ENCODE data around the gene MYO1F.
A peak's percentile ranks its signal among the peaks of the same experiment; 100 is the strongest.

The MYO1F gene

DNA sequence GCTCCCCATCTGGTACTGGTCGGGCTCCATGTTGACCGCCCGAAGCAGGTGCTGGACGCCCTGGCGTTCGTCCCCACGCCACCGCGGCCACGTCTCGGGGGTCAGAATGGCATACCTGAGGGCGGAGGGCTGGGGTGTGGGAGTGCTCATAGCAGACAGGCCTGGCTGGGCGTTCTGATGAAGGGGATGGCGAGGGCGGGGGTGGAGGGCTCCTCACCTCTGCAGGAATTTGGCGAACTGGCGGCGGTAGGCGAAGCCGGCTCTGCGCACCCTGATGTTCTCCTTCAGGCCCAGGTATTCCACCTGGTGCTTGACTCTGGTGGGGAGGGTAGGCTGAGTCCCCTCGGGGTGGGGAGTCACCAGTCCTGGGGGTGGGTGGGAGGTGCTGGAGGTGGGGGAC, 41.0 kb downstream of the MYO1F start:
- H3K27me3 ChIP-seq (ENCODE audit: control insufficient read depth, insufficient read depth, low read length) = no peaks in the 10 kb centered on the region
- no peaks in the 10 kb centered on the region for H3K4me1 ChIP-seq (ENCODE audit: control insufficient read depth, insufficient read depth, low read length)
- H3K27ac ChIP-seq (ENCODE audit: low read depth, low read length) = no peak overlapping the region
- no peak overlapping the region for H3K4me3 ChIP-seq (ENCODE audit: low read depth, low read length)
- H3K9ac ChIP-seq (ENCODE audit: low read length) = no peak overlapping the region
- no peaks in the 10 kb centered on the region for H3K9me3 ChIP-seq (ENCODE audit: control insufficient read depth, insufficient read depth, low read depth, low read length)
- peaks cover 3% of the 10 kb centered on the region; the same call in 1 of the 2 replicates for H3K36me3 ChIP-seq (ENCODE audit: control insufficient read depth, insufficient read depth, low read length)

DNA sequence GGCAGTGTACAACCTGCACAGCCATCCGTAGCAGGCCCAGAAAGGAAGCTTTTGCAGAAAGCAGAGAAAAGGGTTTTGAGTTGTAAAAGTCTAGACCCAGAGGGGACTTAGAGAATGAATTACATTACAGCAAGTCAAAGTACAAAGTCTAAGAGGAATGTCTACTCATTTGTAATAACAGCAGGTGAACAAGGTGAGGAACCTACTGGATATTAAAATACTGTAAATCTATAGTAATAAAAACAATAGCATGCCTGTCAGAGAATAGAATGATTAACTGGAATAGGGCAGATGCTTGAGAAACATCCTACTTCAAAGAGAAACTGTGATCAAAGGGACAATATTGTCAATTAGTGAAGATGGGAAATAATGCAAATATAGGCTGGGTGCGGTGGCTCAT, 45.0 kb downstream of the MYO1F start:
- no peak overlapping the region for H3K9ac ChIP-seq (ENCODE audit: low read length)
- H3K4me1 ChIP-seq (ENCODE audit: control insufficient read depth, insufficient read depth, low read length) = peaks cover under 1% of the 10 kb centered on the region; the same call in 1 of the 2 replicates
- H3K4me3 ChIP-seq (ENCODE audit: low read depth, low read length) = no peak overlapping the region
- no peak overlapping the region for H3K27ac ChIP-seq (ENCODE audit: low read depth, low read length)
- H3K27me3 ChIP-seq (ENCODE audit: control insufficient read depth, insufficient read depth, low read length) = no peaks in the 10 kb centered on the region
- no peaks in the 10 kb centered on the region for H3K9me3 ChIP-seq (ENCODE audit: control insufficient read depth, insufficient read depth, low read depth, low read length)
- no peaks in the 10 kb centered on the region for H3K36me3 ChIP-seq (ENCODE audit: control insufficient read depth, insufficient read depth, low read length)

DNA sequence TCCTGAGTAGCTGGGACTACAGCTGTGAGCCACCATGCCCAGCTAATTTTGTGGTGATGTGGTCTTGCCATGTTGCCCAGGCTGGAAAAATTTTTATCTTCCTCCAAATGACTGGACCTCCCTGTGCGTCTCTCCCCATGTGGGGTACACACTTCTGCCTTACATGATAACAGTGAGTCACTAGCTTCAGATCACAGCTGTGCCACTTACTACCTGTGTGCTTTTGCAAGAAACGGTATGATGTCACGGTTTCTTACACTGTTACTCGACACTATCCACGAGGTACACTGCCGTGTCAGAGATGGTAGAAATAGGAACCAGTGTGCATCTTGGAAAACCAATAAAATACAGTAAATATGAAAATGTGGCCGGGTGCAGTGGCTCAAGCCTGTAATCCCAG, 45.8 kb downstream of the MYO1F start:
- H3K9ac ChIP-seq (ENCODE audit: low read length) = no peak overlapping the region
- peaks cover 6% of the 10 kb centered on the region for H3K4me1 ChIP-seq (ENCODE audit: control insufficient read depth, insufficient read depth, low read length)
- no peaks in the 10 kb centered on the region for H3K36me3 ChIP-seq (ENCODE audit: control insufficient read depth, insufficient read depth, low read length)
- H3K27me3 ChIP-seq (ENCODE audit: control insufficient read depth, insufficient read depth, low read length) = 0 out of 2 replicates have a peak, but pooled peaks cover 3% of the 10 kb centered on the region
- no peaks in the 10 kb centered on the region for H3K9me3 ChIP-seq (ENCODE audit: control insufficient read depth, insufficient read depth, low read depth, low read length)
- H3K27ac ChIP-seq (ENCODE audit: low read depth, low read length) = no peak overlapping the region
- H3K4me3 ChIP-seq (ENCODE audit: low read depth, low read length) = no peak overlapping the region

DNA sequence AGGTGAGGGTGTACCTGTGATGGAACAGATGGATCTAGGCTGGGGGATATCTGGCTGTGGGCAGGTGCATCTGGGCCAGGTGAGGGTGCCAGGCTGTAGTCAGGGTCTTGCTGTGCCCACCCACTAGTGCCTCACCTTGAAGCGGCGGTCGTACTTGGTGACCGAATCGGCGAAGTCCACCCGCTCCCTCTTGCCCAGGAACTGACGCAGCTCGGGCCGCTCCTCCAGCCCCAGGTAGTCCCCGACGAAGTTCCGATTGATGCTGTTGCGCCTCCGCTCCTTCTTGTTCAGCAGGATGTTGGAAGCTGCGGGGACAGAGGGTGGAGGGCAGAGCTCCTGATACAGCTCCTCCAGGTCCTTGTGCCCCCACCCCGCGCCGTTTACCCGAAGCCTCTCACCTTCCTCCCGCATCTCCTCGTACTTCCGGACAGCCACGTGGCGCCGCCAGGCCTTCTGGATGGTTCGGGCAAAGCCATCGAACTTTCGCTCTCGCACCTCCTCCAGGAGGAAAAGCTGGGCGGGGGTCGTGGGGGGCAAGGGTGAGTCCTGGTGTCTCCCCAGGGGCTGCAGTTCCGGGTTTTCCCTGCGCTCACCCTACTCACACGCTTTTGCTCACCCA, 47.1 kb downstream of the MYO1F start:
- H3K4me3 ChIP-seq (ENCODE audit: low read depth, low read length) = no peak overlapping the region
- H3K27ac ChIP-seq (ENCODE audit: low read depth, low read length) = no peak overlapping the region
- no peaks in the 10 kb centered on the region for H3K36me3 ChIP-seq (ENCODE audit: control insufficient read depth, insufficient read depth, low read length)
- H3K4me1 ChIP-seq (ENCODE audit: control insufficient read depth, insufficient read depth, low read length) = peaks cover 6% of the 10 kb centered on the region
- no peaks in the 10 kb centered on the region for H3K9me3 ChIP-seq (ENCODE audit: control insufficient read depth, insufficient read depth, low read depth, low read length)
- H3K9ac ChIP-seq (ENCODE audit: low read length) = no peak overlapping the region
- H3K27me3 ChIP-seq (ENCODE audit: control insufficient read depth, insufficient read depth, low read length) = 0 out of 2 replicates have a peak, but pooled peaks cover 3% of the 10 kb centered on the region

DNA sequence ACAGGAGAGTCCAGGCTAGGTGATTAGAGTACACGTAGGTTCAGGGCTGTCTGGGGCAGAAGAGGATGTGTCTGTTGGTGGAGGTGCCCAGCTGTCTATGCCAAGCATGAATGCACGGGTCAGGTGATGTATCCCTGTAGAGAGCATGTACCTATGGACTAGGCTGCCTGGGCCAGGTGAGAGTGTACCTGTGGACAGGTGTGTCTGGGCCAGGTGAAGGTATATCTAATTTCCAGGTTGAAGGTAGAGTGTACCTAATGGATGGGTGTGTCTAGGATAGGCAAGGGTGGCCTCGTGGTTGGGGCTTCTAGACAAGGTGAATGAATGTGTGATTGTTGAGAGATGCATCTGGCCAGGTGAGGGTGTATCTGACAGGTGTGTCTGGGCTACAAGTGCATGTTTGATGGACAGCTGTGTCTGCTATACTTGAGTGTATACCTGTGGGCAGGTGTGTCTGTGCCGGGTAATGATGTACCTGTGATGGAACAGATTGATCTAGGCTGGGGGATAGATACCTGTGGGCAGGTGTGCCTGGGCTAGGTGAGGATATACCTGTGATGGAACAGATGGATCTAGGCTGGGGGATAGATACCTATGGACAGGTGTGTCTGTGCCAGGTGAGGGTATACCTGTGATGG, 47.8 kb downstream of the MYO1F start:
- H3K4me3 ChIP-seq (ENCODE audit: low read depth, low read length) = no peak overlapping the region
- no peaks in the 10 kb centered on the region for H3K9me3 ChIP-seq (ENCODE audit: control insufficient read depth, insufficient read depth, low read depth, low read length)
- H3K9ac ChIP-seq (ENCODE audit: low read length) = no peak overlapping the region
- no peaks in the 10 kb centered on the region for H3K36me3 ChIP-seq (ENCODE audit: control insufficient read depth, insufficient read depth, low read length)
- 0 out of 2 replicates have a peak, but pooled peaks cover 3% of the 10 kb centered on the region for H3K27me3 ChIP-seq (ENCODE audit: control insufficient read depth, insufficient read depth, low read length)
- peaks cover 6% of the 10 kb centered on the region for H3K4me1 ChIP-seq (ENCODE audit: control insufficient read depth, insufficient read depth, low read length)
- H3K27ac ChIP-seq (ENCODE audit: low read depth, low read length) = no peak overlapping the region

DNA sequence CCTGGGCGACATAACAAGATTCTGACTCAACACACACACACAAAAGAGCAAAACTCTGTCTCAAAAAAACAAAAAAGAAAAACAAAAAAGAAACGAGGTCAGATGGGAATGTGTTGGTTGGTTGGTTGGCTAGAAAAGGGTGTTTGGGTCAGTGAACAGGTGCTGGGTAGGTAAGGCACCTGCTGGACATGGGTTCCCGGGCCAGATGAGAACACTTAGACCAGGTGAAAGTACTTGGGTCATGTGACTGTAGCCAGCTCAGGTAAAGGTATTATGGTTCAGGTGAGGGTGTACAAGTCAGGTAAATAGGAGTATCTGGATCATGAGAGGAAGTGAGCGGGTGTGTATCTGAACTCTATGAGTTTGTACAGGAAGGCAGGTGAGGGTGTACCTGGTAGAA, 48.7 kb downstream of the MYO1F start:
- no peak overlapping the region for H3K9ac ChIP-seq (ENCODE audit: low read length)
- no peaks in the 10 kb centered on the region for H3K9me3 ChIP-seq (ENCODE audit: control insufficient read depth, insufficient read depth, low read depth, low read length)
- H3K27me3 ChIP-seq (ENCODE audit: control insufficient read depth, insufficient read depth, low read length) = 0 out of 2 replicates have a peak, but pooled peaks cover 3% of the 10 kb centered on the region
- H3K27ac ChIP-seq (ENCODE audit: low read depth, low read length) = no peak overlapping the region
- no peak overlapping the region for H3K4me3 ChIP-seq (ENCODE audit: low read depth, low read length)
- no peaks in the 10 kb centered on the region for H3K36me3 ChIP-seq (ENCODE audit: control insufficient read depth, insufficient read depth, low read length)
- peaks cover 6% of the 10 kb centered on the region for H3K4me1 ChIP-seq (ENCODE audit: control insufficient read depth, insufficient read depth, low read length)

DNA sequence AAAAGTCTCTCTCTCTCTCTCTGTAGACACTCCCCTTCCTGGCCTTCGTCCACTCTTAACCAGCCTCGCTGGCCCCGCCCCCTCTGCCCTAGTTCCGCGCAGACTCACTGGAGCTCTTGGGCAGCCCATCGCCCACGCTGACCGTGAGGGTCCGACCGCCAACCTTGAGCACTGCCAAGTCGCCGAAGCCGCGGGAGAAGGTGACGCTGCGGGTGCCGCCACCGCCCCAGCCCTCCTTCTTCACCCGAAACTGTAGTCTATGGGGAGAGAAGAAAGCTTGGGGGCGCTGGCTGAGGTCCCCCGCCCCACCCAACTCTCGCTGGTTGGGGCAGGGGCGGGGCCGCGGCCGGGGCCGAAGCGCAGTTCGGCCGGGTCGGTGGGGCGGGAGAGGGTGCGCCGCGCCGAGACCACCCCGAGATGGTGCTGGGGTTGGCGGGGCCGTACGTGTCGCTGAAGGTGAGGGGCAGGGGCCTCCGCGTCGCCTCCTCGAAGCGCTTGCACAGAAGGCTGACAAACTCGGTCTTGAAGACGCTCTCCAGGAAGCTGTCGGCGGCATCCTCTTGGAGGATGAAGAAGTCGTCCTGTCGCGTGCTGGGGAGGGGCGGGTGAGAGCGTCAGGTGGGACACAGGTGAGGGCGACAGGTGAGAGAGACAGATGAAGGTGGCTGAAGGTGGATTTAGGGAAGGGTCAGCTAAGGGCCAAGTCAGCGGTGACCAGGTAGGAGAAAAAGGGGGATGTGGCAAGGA, 50.7 kb downstream of the MYO1F start:
- Histone ChIP-seq H3K4me1 (ENCODE audit: control insufficient read depth, insufficient read depth, low read length) (peaks cover 6% of the 10 kb centered on the region), H3K9ac (ENCODE audit: low read length) (peak overlapping the region; percentile 72), H3K36me3 (ENCODE audit: control insufficient read depth, insufficient read depth, low read length) (no peaks in the 10 kb centered on the region), H3K9me3 (ENCODE audit: control insufficient read depth, insufficient read depth, low read depth, low read length) (no peaks in the 10 kb centered on the region), H3K27me3 (ENCODE audit: control insufficient read depth, insufficient read depth, low read length) (0 out of 2 replicates have a peak, but pooled peaks cover 3% of the 10 kb centered on the region), H3K27ac (ENCODE audit: low read depth, low read length) (peak overlapping the region; percentile 73), H3K4me3 (ENCODE audit: low read depth, low read length) (peak overlapping the region; percentile 83)

DNA sequence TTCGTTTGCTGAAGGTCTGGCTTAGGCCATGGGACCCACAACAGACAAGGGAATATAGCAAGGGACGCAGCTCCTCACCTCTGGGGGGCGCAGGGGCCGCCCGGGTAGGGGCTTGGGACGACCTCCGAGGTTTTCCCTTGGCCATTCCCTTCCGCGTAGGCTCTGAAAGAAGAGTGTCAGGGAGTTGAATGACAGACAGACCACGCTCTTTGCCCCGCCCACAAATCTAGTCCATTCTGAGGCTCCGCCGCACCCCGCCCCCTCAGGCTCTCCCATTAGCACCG, 51.9 kb downstream of the MYO1F start:
- H3K4me1 ChIP-seq (ENCODE audit: control insufficient read depth, insufficient read depth, low read length) = peaks cover 6% of the 10 kb centered on the region
- H3K4me3 ChIP-seq (ENCODE audit: low read depth, low read length) = peak overlapping the region; percentile 32; the same call in 1 of the 2 replicates
- H3K9me3 ChIP-seq (ENCODE audit: control insufficient read depth, insufficient read depth, low read depth, low read length) = no peaks in the 10 kb centered on the region

DNA sequence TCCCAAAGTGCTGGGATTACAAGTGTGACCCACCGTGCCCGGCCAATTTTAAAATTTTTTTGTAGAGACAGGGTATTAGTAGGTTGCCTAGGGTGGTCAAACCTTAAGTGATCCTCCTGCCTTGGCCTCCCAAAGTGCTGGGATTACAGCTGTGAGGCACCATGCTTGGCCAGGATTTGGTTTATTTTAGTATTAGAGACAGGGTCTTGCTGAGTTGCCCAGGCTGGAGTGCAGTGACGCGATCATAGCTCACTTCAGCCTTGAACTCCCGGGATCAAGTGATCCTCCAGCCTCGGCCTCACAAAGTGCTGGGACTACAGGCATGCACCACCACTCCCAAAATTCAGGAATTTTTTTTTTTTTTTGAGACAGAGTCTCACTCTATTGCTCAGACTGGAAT, 57.9 kb downstream of the MYO1F start:
- H3K27me3 ChIP-seq (ENCODE audit: control insufficient read depth, insufficient read depth, low read length) = no peaks in the 10 kb centered on the region
- H3K4me1 ChIP-seq (ENCODE audit: control insufficient read depth, insufficient read depth, low read length) = peaks cover 3% of the 10 kb centered on the region; the same call in 1 of the 2 replicates
- no peak overlapping the region for H3K9ac ChIP-seq (ENCODE audit: low read length)
- no peak overlapping the region for H3K27ac ChIP-seq (ENCODE audit: low read depth, low read length)
- H3K4me3 ChIP-seq (ENCODE audit: low read depth, low read length) = no peak overlapping the region
- H3K9me3 ChIP-seq (ENCODE audit: control insufficient read depth, insufficient read depth, low read depth, low read length) = no peaks in the 10 kb centered on the region
- H3K36me3 ChIP-seq (ENCODE audit: control insufficient read depth, insufficient read depth, low read length) = no peaks in the 10 kb centered on the region

More for the DNA sequence above, 51.9 kb downstream of the MYO1F start:
- Histone ChIP-seq H3K27ac (ENCODE audit: low read depth, low read length) (no peak overlapping the region), H3K9ac (ENCODE audit: low read length) (no peak overlapping the region), H3K27me3 (ENCODE audit: control insufficient read depth, insufficient read depth, low read length) (0 out of 2 replicates have a peak, but pooled peaks cover 3% of the 10 kb centered on the region), H3K36me3 (ENCODE audit: control insufficient read depth, insufficient read depth, low read length) (no peaks in the 10 kb centered on the region)

DNA sequence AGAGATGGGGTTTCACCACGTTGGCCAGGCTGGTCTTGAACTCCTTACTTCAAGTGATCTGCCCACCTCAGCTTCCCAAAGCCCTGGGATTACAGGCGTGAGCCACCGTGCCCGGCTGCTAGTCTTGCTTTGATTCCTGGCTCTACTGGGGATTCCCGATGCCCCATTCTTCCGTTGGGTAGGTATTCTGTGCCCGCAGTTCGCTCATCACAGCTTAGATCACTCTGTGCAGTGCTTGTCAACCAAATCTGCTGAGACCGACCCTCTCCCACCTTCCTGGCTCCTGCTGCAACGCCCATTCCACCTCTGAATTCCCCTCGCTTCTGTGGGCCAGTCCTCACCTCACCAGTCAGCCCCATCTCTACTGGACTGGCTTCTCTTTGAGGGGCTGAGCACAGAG, 58.7 kb downstream of the MYO1F start:
- H3K4me3 ChIP-seq (ENCODE audit: low read depth, low read length) = no peak overlapping the region
- no peaks in the 10 kb centered on the region for H3K36me3 ChIP-seq (ENCODE audit: control insufficient read depth, insufficient read depth, low read length)
- no peaks in the 10 kb centered on the region for H3K9me3 ChIP-seq (ENCODE audit: control insufficient read depth, insufficient read depth, low read depth, low read length)
- peaks cover 4% of the 10 kb centered on the region; the same call in 1 of the 2 replicates for H3K4me1 ChIP-seq (ENCODE audit: control insufficient read depth, insufficient read depth, low read length)
- H3K27ac ChIP-seq (ENCODE audit: low read depth, low read length) = no peak overlapping the region
- no peaks in the 10 kb centered on the region for H3K27me3 ChIP-seq (ENCODE audit: control insufficient read depth, insufficient read depth, low read length)
- H3K9ac ChIP-seq (ENCODE audit: low read length) = no peak overlapping the region
